HTERT RPE-1 (cell line): ENCODE measurements around the gene LPCAT4.
"Not testable (repeated sequence)": the region's sequence is repeated elsewhere in the genome, so short reads cannot be mapped to it uniquely, and the experiment has no call there.

ENCODE experiments used
- in situ Hi-C: fragments of 300-500 bp; cut with MboI; formaldehyde crosslinking; loops from 4 replicates; pipeline ENCODE4 v1.14.3; 2020; ENCODE audit warnings: low sequenced_read_pairs

Gene LPCAT4

DNA sequence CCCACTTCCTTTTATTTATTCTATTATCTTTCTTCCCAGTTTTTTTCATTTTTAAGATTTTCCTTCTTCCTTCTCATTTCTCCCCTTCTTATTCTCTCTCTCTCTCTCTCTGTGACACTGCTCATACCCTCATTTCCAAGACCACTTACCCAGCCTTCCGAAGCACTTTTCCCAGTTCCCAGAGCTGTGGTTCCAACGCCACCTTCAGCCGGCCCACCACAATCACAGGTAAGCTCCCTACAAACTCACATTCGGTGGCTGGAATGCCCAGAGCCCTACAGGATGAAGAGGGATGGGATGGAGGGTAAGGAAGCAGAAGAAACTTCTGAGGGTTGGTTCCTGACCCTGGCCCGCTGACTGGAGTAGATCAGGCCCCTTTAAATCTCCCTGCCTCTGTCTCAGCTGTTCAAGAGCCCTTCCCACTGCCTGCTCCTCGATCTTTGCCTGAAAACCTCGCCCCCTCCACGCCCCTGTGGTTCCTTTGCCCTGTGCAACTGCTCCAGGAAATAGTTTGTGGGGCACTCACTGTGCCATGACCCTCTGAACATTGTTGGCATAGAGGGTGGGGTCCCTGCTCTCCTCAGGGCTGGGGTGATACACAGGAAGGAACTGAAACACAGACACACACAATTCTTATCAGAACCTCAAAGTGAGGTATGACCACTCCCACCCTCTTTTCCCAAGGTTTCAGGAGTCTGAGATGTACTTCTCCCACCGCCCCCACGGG, 4.8 kb downstream of the LPCAT4 start:
- in situ Hi-C loops = no loop called here

DNA sequence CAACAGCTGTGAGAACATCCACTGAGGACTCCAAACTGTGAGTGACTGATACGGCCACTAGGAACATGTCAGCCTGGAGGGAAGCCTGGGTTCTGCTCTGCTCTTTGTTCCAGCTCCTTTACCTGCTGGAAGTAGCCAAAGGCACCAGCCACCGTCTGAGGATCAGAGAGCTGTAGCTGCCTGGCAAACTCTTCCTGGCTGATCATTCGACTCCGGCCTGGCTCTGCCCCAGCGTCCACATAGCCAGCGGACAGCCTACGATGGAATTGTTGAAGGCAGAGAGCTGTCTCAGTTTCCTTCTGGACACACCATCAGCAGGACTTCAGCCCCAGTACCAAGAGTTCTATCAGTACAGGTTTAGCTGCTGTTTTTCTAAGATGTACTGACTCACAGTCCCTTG, 5.7 kb downstream of the LPCAT4 start:
- in situ Hi-C loops = no loop called here

DNA sequence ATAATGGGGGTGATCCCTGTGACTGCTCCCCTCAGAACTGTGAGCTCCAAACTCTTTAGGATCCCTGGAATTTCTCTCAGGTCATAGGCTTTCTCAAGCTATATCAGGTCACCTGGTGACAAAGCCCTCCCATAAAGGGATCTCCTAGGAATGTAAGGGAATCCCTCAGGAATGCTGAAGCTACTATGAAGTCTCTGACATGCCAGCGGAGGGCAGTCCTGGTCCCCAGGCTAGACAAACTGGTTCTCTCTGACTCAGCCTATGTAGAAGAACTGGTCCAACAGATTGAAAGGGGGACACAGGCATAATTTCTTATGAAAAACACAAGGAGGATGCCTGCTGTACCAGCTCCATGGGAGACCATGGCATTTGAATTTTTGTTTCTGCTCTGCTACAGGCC, 6.7 kb downstream of the LPCAT4 start:
- in situ Hi-C loops = no loop called here

DNA sequence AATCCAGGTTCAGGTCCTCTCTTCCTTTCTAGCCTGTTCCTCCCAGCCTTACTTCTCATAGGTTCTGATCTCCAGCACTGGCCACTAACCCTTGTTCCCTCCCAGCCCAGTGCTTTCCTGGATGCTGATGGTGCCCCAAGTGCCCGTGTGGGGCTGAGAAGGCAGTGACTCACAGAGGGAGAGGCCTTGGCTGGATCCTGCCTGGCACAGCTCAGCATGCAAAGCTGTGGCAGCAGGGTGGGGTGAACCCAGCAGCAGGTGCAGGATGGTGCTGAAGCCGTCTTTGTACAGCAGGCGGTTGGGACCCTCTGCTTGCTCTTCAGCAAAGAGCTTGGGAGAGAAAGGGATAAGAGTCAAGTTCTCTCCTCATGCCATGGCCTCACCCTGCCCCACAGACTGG, 7.6 kb downstream of the LPCAT4 start:
- in situ Hi-C loops = no loop called here

DNA sequence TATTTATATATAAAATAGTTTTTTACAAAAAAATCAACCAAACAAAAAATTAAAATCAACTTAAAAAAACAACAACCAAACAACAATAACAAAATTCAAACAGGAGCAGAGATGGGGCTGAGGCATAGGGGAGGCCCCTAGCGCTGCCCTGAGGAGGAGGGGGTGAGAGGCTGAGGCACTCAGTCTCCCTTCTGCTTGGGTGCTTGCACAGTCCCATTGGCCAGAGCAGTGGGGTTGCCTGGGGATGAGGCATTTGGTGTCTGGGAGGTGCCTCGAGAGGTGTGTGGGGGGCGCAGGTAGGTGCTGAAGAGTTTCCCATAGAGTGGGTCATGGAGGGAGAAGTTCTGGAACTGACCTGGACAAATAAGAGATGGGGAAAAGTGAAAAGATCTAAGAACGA, 8.0 kb downstream of the LPCAT4 start:
- in situ Hi-C loops = no loop called here

DNA sequence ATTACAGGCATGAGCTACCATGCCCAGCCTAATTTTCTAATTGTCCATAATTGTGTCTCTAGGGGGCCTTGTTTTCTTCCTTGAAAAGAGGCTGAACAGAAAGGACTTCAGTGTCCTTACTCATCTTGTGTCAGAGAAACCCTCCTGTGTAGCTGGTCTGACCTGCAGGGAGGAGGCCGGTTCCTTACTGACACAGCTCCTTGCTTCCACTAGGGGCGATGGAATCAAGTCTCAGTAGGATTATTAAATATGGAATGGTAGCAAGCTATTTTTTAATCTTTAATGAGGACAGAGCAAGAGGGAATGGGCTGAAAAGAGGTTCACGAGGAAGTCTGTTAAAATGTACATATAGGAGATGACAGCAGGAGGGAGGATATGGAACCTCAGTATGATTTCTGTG, 8.6 kb downstream of the LPCAT4 start:
- in situ Hi-C loops = no loop called here

DNA sequence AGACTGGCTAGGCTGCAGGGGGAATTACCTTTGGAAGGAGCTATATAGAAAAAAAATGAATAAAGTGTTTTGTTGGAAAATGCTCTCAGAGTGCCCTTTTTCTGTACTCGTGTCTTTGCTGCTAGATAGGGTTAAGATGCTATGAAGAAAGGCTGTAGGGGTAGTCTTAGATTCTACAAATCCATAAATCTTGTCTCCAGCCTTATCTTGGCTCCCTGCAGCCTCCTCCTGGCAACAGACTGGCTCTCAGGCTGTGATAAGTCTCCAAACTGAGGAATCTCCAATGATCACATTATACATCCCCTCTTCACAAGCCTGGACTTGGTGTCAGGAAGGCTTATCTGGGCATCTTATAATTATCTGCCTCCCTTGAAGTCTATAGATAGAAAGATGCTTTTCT, 9.3 kb downstream of the LPCAT4 start:
- in situ Hi-C loops = no loop called here

DNA sequence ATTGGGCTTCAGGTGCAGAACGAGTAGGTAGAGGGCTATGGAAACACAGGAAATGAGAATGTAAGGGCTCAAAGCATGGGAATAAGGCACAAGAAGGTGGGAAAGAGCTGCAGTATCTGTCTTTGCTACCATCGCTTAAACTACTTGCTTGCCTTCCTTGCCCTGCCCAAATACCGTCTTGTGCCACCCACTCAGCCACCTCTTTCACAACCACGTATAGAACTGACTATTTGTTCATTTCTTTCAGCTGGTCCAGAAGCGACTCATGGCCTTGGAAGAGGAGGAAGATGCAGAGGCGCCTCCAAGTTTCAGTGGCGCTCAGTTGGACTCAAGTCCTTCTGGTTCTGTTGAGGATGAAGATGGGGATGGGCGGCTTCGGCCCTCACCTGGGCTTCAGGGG, 11.8 kb downstream of the LPCAT4 start:
- in situ Hi-C loops = no loop called here

DNA sequence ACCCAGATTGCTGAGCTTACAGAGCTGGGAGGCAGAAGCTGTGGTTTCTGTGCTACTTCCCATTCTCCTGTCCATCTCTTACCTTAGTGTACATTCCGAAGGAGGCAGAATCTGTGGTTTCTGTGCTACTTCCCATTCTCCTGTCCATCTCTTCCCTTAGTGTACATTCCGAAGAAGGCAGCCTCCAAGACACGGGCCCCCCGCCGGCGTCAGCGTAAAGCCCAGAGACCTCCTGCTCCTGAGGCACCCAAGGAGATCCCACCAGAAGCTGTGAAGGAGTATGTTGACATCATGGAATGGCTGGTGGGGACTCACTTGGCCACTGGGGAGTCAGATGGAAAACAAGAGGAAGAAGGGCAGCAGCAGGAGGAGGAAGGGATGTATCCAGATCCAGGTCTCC, 12.7 kb downstream of the LPCAT4 start:
- in situ Hi-C loops = no loop called here

DNA sequence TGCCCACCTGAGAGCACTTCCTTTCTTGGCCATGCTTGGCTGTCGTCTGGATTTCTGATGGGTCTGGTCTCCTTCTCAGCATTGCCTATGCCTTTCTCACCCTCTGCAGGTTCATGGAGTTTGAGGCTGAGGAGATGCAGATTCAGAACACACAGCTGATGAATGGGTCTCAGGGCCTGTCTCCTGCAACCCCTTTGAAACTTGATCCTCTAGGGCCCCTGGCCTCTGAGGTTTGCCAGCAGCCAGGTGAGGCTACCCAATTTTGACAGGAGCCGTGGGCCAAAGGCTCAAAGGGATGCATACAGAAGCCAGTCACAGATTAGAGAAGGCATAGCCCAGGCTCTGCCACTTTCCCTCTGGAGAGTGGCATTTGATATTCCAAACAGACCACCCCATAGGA, 13.4 kb downstream of the LPCAT4 start:
- in situ Hi-C loops = no loop called here

DNA sequence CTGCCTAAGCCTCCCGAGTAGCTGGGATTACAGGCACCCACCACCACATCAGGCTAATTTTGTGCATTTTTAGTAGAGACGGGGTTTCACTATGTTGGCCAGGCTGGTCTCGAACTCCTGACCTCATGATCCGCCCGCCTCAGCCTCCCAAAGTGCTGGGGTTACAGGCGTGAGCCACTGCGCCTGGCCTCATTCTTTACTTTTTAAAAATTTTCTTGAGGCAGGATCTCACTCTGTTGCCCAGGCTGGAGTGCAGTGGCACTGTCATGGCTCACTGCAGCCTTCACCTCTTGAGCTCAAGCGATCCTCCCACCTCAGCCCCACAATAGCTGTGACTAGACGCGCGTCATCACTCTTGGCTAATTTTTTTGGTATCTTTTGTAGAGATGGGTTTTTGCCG, 14.0 kb downstream of the LPCAT4 start:
- in situ Hi-C loops = not testable (repeated sequence)

DNA sequence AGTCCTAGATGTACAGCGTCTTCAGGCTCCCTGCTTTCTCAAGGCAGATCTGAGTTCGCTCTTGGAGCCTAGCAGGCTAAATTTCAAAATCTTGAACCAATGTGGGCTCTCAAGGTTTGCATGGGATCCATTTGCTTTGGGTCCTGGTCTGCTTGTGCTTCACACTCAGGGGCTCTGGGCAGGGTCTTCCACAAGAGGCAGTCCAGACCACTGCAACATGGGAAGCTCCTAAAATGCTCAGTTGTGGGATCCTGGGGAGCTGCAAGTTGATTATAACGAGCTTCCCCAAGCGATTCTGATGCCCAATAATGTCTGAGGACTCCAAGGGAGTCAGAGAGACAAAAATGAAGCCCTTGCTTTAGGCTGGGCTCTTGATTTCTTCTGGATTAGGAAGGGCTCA, 17.2 kb downstream of the LPCAT4 start:
- in situ Hi-C loops = no loop called here

DNA sequence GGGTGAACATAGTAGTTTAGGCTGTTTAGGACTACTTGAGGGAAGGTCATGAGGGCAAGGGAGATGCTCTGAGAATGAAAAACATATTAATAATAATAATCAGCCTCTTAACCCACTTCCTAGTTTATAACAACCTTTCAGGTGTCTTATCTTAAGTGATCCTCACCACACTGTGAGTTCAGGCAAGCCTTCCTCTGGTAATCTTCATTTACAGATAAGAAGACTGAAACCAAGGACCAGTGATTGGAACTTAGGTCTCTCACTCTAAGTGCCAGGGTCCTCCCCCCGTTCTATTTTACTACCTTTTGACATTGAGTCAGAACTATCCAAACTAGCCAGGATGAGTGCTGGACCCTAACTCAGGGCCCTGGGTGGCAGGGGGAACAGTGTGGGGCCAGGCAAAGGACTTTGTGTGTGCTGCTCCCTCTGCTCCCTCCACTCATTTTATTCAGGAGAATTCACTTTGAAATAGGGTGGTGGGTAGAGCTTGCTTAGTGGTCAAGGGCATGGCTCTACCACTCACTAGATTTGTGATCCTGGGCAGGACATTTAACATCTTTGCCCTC, 18.2 kb downstream of the LPCAT4 start:
- in situ Hi-C loops = no loop called here

DNA sequence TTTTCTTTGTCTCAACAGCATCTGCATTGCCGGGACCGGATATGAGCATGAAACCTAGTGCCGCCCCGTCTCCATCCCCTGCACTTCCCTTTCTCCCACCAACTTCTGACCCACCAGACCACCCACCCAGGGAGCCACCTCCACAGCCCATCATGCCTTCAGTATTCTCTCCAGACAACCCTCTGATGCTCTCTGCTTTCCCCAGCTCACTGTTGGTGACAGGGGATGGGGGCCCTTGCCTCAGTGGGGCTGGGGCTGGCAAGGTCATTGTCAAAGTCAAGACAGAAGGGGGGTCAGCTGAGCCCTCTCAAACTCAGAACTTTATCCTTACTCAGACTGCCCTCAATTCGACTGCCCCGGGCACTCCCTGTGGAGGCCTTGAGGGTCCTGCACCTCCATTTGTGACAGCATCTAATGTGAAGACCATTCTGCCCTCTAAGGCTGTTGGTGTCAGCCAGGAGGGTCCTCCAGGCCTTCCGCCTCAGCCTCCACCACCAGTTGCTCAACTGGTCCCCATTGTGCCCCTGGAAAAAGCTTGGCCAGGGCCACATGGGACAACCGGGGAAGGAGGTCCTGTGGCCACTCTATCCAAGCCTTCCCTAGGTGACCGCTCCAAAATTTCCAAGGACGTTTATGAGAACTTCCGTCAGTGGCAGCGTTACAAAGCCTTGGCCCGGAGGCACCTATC, 18.9 kb downstream of the LPCAT4 start:
- in situ Hi-C loops = no loop called here

DNA sequence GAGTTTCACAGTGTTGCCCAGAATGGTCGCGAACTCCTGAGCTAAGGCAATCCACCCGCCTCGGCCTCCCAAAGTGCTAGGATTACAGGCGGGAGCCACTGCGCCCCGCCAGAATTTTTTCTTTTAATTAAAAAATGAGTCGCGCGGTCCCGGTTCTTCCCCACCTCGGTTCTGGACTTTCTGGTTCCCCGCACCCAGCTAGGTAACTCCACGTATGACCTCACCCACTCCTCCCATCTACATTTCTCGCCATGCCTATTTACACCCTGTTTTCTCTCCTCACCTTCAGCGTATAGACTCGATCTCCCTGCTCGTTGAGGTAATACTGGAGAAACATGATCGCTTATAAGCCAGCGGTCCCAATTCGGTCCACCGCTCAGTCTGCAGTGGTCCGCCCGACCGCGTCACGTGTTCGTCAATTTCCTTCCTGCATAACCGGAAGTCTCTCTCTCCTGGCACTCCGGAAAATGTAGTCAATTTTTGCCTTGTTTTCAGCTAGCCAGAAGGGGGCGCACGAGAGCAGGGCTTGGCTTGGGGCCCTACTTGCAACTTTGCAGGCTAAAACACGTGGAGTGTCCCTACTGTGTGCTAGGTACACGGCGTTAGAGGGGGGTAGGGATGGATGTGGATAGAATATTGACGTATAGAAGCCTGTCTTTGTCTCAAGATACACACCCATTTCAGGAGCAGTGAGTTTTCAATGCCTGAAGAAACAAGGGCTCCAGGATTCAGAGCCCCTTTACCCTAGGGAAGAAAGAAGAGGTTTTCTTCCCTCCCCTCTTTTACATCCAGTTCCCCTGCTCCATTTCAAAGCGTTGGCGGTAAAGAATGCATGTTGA, 24.0 kb downstream of the LPCAT4 start, which contains the start of the genes NOP10 and NUTM1:
NOP10 (minus strand) TSS at position 400 of the 839 bp plus-strand sequence; CDS start at position 337, 63 bp downstream.
NUTM1 (plus strand) TSS at position 579 of the 839 bp plus-strand sequence. CDS start 382 bp downstream, outside the sequence.
- in situ Hi-C loops = no loop called here

DNA sequence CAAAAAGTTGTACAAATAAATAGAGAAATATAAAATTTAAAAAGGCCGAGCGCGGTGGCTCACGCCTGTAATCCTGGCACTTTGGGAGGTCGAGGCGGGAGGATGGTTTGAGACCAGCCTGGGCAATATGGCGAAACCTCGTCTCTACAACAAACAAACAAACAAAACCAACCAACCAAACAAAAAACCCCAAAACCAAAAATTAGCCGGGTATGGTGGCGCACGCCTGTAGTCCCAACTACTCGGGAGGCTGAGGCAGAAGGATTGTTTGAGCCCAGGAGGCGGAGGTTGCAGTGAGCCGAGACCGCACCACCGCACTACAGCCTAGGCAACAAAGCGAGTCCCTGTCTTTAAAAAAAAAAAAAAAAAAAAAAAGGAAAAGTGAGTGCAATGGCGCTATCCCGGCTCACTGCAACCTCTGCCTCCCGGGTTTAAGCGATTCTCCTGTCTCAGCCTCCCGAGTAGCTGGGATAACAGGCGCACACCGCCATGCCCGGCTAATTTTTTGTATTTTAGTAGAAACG, 24.7 kb downstream of the LPCAT4 start:
- in situ Hi-C loops = not testable (repeated sequence)

DNA sequence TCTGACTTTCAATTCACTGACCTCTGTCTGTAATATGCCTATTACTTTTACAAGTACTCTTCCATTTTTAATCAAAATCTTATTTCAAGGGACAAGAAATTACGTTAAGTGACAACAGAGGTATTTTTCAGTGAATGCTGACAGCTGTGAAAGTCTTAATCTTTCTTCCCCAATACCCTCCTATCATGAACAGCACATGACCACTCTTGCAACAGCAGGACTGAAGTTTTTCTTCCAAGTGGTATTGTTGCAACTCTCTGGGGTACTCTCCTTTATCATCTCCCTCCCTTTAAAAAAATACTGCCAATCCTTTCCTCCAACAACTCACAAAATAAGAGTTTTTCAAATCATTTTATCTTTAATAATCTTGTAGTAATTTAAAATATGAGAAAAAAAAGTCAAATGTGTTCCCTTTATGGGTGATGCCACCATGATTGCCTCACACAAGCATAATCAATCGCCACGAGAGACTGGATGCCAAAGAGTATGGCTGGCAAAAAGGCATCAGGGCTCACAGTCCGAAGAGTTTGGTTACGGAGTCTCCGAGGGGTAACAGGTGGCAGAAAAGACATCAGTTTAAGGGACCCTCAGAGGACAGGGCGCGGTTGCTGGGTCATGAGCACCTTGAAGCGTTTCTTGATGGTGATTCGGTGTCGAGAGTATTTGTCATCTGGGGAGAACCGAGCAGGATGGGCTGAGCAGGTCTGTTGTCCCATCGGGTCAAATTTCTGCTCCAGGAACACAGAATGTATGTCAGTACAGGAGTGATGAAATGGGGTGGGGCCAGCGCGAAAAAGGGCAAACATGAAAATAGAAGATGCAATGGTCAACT, 25.4 kb downstream of the LPCAT4 start:
- in situ Hi-C loops = no loop called here

DNA sequence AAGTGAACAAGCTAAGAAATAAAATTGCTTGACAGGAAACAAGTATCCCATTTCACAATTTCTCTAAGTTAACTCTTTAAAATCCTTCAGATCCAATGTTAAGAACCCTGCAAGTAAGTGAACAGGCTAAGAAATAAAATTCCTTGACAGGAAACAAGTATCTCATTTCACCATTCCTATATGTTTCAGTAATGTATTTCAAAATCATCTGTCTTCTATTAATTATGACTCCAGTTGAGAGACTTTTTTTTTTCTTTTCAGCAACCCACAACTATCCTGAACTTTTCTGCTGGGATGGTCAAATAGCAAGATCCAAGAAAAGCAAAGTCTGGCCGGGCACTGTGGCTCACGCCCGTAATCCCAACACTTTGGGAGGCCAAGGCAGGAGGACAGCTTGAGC, 27.1 kb downstream of the LPCAT4 start:
- in situ Hi-C loops = no loop called here

DNA sequence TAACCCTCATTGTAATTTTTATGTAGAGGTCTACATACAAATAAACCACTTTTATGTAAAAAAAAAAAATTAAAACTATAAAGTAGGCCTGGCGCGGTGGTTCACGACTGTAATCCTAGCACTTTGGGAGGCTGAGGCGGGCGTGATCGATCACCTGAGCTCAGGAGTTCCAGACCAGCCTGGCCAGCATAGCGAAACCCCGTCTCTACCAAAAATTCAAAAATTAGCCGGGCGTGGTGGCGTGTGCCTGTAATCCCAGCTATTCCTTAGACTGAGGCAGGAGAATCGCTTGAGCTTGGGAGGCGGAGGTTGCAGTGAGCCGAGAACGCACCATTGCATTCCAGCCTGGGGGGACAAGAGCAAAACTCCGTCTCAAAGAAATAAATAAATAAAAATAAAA, 28.6 kb downstream of the LPCAT4 start:
- in situ Hi-C loops = no loop called here
